HG03064 (cell line): ENCODE data around the gene RFXANK.
A peak's percentile ranks its signal among the peaks of the same experiment; 100 is the strongest.
"Not testable (repeated sequence)": the region's sequence is repeated elsewhere in the genome, so short reads cannot be mapped to it uniquely, and the experiment has no call there.

Experiments used
- ATAC-seq: cut with Tn5 transposase; IDR thresholded peaks from one replicate; pipeline ENCODE4 v1.9.1; 2021; ENCODE audit warnings: low read depth; ENCODE audit not compliant: unreplicated experiment

The RFXANK gene

GRCh38 chr19:19192078-19192882 is at the start of gene RFXANK, which contains the start of gene BORCS8:
Gene RFXANK, plus strand, starts transcription at chr19:19192258. Its CDS starts 1,689 bp downstream, at chr19:19193947.
Gene BORCS8, minus strand, starts transcription at chr19:19192152. Its CDS starts 35 bp downstream, at chr19:19192117.
- peak; percentile 79 for ATAC-seq

- ATAC-seq = no peak
These were observed 49.7 kb upstream of the RFXANK start for GRCh38 chr19:19142347-19142746.

GRCh38 chr19:19145281-19145680 is 46.8 kb upstream of the RFXANK start:
- ATAC-seq = no peak

- ATAC-seq = no peak
These were observed 46.1 kb upstream of the RFXANK start for GRCh38 chr19:19145684-19146608.

- ATAC-seq = no peak
These were observed 45.2 kb upstream of the RFXANK start for GRCh38 chr19:19146865-19147264.

- ATAC-seq = no peak
These were observed 44.7 kb upstream of the RFXANK start for GRCh38 chr19:19147344-19147743.

GRCh38 chr19:19148504-19148903 is 43.6 kb upstream of the RFXANK start:
- ATAC-seq = not testable (repeated sequence)

GRCh38 chr19:19149435-19149834 is 42.6 kb upstream of the RFXANK start:
- no peak for ATAC-seq

- peak; percentile 50 for ATAC-seq
These were observed 40.6 kb upstream of the RFXANK start for GRCh38 chr19:19151418-19151817.

GRCh38 chr19:19152668-19153384 is 39.2 kb upstream of the RFXANK start:
- no peak for ATAC-seq

- ATAC-seq = no peak
These were observed 37.1 kb upstream of the RFXANK start for GRCh38 chr19:19154768-19155494.

GRCh38 chr19:19155495-19156219 is 36.4 kb upstream of the RFXANK start:
- no peak for ATAC-seq

GRCh38 chr19:19157808-19158207 is 34.2 kb upstream of the RFXANK start:
- no peak for ATAC-seq

- ATAC-seq = no peak
These were observed 32.5 kb upstream of the RFXANK start for GRCh38 chr19:19159534-19159933.

- no peak for ATAC-seq
These were observed 31.5 kb upstream of the RFXANK start for GRCh38 chr19:19160461-19161035.

GRCh38 chr19:19162495-19162894 is 29.6 kb upstream of the RFXANK start:
- ATAC-seq = no peak

- ATAC-seq = no peak
These were observed 26.7 kb upstream of the RFXANK start for GRCh38 chr19:19165396-19165795.

- no peak for ATAC-seq
These were observed 24.4 kb upstream of the RFXANK start for GRCh38 chr19:19167612-19168011.
